ENCODE data around the gene NT5DC1.
"Not testable (repeated sequence)": the region's sequence is repeated elsewhere in the genome, so short reads cannot be mapped to it uniquely, and the experiment has no call there.

The NT5DC1 gene

GRCh38 chr6:116280161-116280932 lies 179.7 kb downstream of the NT5DC1 start:
- DNase-seq, result peak; percentile 7 to 22

DNA sequence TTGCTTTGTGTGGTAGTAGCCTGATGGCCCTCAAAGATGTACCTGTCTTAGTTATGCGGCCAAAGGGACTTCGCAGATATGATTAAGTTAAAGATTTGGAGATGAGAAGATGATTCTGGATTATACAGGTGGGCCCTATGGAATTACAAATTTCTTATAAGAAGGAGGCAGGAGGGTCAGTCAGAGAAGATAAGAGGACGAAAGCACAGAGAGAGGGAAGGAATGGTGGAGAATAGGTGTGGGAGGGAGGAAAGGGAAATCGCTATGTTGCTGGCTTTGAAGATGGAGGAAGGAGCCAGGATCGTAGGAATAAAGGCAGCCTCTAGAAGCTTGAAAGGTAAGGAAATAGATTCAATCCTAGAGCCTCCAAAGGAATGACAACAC lies 180.3 kb downstream of the NT5DC1 start:
- DNase-seq, result no peak

- no peak for DNase-seq
Measured at GRCh38 chr6:116282698-116283097, 182.0 kb downstream of the NT5DC1 start.

- DNase-seq, result no peak
Measured at GRCh38 chr6:116283191-116283590, 182.5 kb downstream of the NT5DC1 start.

- DNase-seq, result not testable (repeated sequence)
Measured at GRCh38 chr6:116284984-116285383, 184.3 kb downstream of the NT5DC1 start.

DNA sequence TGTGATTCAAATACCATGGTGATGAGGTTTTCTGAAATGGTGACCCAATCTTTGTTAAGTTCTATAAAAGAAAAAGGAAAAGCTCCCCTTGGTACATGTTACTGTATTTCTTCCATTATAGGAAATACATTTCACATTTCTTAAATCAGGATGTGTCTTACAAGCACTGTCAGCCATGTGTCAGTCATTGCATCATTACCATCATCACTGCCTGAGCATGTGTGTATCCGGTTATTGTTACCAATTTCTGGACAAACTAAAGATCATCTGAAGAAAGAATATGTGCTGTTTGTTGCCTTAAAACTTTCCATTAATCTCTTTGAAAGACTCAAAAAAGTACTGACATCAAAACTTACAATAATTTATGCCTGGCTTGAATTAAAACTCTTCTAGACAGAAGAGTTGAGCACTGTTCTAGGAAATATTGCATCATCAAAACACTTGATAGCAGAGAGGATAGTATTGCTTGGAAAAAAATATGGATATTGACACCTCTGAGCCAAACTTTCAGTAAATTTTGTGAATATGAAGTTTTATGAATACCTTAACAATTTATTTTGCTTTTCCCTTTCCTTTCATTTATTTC lies 186.2 kb downstream of the NT5DC1 start:
- DNase-seq, result no peak

- peak; percentile 11 to 24 for DNase-seq
Measured at GRCh38 chr6:116287689-116288282, 187.1 kb downstream of the NT5DC1 start.

DNA sequence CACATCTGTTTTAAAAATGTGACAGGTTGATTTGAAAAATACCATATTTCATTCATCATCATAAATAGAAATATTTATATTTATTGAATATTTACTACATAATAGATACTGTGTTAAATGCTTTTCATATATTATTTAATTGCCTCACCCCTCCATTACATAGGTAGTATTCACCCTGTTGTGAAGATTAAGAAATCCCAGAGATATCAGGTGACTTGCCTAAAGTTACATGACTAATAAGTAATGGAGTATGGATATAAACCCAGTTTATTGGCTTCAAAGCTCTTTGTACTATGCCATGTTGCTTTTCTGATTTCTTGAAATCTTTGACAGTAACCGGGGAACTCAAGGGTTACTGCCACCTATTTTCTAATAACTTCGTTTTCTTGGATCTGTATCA lies 189.2 kb downstream of the NT5DC1 start:
- no peak for DNase-seq

DNA sequence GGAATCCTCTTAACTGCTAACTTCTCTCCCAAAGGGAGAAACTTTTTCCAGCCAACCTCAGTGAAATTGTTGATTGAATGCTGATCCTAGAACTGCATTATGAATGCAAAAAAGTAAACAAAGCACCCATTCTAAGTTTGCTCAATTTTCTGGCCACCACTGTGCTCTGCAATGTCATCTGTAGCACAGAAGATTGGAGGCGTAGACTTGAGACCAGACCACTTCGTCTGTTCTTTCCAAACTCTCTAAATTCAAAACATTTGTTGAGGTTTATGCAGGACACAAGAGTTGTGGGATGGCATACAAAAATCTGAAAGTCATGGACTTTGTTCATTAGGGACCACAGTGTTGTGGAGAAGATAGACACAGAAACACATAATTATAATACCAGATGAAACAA lies 190.1 kb downstream of the NT5DC1 start:
- no peak for DNase-seq

DNA sequence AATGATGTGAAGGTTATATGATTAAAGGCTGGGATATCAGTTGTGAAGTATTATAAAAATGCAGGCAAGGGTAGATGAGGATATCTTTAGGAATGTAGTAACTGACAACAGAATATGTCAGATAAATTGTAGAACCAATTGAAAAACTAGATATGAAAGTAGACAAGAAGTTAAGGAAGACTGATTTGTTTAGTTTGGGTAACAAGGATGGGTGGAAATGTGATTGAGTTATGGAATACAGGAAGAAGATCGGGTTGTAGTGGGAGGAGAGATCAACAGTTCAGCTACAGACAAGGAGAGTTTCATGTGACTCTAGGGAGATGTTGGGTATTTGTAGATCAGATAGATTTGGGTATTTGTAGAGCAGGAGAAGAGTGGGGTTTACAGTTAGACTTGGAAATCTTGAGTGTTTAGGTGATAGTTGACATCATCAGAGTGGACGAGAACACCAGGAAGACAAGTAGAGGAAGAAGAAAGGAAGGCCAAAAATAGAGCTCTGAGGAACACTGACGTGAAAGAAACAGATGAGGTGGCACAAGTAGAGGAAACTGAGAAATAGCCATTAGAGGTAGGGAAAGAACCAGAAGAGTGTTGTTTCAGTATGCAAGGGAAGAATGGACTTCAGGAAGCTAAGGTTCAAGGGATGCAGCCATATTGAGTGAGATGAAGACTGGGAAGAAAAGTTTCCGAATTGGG lies 191.2 kb downstream of the NT5DC1 start:
- no peak for DNase-seq

DNA sequence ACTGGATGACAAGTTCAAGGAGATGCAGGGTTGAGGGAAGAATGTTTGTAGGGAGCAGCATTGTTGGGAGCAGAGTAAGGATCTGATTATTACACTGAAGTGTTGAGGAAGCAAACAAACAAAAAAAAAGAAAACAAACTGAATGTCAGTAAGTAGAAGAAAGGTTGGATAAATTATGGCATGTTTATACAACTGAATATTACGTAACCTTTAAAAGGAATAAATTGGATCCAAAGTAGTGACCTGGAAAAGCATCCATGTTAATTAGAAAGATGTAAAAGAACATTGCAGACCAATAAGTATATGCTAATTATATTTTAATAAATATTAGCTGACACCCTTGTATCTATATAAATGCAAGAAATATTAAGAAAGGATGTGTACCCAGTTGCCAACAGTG lies 191.9 kb downstream of the NT5DC1 start:
- DNase-seq, result no peak

DNA sequence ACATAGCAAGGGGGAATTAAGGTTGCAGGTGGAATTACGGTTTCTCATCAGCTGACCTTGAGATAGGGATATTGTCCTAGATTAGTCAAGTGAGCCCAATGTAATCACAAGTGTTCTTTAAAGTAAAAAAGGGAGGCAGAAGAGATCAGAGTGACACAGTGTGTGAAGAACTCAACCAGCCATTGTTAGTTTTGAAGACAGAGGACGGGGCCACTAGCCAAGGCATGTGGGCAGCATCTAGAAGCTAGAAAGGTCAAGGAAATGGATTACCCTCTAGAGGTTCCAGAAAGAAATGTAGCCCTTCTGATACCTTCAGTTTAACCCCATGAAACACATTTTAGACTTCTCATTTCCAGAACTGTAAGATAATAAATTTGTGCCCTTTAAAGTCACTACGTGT lies 197.6 kb downstream of the NT5DC1 start:
- no peak for DNase-seq

DNA sequence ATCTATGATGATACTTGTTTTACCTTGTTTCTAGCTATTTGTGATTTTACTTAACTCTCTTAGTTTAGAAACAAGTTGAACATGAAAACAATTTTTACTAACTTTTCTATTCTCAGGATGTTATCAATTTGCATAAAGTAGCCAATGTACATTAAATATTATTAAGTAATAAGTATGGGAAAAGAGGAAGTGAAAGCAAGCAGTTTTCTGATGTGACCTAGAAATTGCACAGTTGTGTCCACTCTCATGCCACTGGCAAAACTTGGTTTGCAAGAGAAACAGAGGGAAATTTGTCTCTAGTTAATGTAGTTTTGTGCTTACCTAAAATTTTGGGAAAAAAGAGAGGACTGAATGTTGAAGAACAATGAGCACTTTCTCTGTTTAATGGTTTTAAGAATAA lies 198.3 kb downstream of the NT5DC1 start:
- DNase-seq, result no peak
